ENCODE data around the gene HES4.

Gene HES4

DNA sequence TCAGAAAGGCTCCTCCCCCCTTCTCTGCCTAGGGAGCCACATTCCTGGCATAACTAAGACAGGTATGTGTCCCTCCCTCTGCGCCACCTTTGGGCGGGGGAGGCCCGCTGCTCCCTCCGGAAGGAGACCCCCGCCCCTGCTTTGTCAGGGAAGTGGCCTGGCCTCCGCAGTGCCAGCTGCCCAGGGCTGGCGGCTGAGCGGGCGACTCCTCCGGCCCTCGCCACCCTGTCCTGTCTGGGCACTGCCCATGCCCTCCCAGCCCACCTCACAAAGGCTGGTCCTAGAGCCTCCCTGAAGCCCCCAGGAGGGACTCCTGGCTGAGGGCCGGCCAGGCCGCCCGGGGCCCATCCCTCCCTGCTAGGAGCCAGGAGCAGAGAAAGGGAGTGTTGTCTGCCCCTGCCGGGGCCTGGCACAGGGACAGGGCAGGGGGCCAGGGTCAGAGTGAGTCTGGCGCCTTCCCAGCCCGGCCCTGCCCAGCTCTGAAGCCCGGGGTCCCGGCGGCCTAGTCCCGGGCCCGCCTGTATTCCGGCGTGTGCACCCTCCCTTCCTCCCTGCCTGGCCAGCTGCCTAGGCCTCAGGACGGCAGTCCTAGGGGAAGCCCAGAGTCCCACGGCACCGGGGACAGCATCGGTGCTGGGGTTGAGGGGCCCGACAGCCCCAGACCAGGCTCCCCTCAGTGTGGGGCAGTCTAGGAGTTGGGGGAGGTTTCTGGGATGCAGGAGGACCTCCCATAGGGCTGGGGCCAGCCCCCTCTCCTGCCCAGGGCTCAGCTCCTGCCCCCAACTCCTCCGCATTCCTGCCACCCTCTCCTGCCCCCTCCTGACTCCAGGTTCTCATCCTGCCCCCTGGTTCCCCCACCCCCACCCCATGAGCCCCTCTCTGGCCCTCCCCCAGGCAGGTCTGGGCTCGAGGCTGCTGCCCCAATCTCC, 25.1 kb upstream of the HES4 start:
- H3K27ac ChIP-seq = no peak overlapping the region
- TF ChIP-seq, protein P1, sequence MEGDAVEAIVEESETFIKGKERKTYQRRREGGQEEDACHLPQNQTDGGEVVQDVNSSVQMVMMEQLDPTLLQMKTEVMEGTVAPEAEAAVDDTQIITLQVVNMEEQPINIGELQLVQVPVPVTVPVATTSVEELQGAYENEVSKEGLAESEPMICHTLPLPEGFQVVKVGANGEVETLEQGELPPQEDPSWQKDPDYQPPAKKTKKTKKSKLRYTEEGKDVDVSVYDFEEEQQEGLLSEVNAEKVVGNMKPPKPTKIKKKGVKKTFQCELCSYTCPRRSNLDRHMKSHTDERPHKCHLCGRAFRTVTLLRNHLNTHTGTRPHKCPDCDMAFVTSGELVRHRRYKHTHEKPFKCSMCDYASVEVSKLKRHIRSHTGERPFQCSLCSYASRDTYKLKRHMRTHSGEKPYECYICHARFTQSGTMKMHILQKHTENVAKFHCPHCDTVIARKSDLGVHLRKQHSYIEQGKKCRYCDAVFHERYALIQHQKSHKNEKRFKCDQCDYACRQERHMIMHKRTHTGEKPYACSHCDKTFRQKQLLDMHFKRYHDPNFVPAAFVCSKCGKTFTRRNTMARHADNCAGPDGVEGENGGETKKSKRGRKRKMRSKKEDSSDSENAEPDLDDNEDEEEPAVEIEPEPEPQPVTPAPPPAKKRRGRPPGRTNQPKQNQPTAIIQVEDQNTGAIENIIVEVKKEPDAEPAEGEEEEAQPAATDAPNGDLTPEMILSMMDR (conservative IDR thresholded peaks at IDR 0.05) = no peak
- TF ChIP-seq ZFX (IDR thresholded peaks at IDR 0.05) = no peak

DNA sequence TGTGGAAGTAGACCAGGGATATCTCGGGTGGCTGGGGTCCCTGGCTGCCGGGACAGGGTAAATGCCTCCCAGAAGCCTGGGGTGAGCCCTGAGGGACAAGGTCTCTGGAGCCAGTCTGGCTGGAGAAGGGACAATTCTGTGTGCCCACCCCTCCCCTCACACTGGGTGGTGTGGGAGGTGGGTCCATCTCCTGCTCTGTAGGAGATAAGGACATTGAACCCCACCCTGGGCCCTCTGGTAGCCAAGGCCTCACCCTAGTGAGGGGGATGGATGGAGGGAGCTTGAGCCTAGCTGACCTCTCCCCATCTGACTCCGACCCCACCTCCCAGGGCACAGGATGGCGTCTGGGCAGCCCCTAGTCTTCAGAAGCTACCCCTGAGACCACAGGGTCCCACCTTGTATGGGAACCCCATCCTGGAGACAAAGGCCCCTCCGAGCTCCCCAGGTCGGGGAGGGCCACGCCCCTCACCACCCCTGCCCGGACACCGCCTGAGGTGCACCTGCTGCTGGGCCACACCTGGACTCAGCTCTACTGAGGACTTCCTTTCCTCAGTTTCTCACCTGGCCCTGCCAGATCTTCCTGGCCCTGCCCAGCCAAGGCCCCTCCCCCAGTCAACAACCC, 24.4 kb upstream of the HES4 start:
- TF ChIP-seq, protein P1 (conservative IDR thresholded peaks at IDR 0.05) = no peak
- no peak for TF ChIP-seq ZFX (IDR thresholded peaks at IDR 0.05)
- no peak overlapping the region for H3K27ac ChIP-seq

DNA sequence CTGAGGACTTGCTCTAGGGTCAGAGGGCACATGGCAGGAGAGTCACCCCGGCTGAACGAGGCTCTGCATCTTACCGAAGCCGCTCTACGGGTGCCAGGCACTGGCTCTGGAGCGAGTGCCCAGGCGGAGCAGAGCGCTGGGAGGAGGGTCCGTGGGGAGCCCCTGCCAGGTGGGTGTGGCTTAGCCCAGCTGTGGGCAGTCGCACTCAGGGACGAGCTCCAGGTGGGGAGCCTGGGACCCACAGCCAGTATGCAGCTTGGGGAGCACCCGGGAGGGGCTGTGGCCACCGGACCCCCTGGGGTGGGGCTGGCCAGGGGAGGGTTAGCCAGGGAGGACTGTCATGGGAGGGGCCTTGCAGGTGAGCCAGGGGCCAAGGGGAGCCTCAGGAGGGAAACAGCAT, 23.8 kb upstream of the HES4 start:
- no peak for TF ChIP-seq ZFX (IDR thresholded peaks at IDR 0.05)
- TF ChIP-seq, protein P1 (conservative IDR thresholded peaks at IDR 0.05) = no peak
- no peak overlapping the region for H3K27ac ChIP-seq

DNA sequence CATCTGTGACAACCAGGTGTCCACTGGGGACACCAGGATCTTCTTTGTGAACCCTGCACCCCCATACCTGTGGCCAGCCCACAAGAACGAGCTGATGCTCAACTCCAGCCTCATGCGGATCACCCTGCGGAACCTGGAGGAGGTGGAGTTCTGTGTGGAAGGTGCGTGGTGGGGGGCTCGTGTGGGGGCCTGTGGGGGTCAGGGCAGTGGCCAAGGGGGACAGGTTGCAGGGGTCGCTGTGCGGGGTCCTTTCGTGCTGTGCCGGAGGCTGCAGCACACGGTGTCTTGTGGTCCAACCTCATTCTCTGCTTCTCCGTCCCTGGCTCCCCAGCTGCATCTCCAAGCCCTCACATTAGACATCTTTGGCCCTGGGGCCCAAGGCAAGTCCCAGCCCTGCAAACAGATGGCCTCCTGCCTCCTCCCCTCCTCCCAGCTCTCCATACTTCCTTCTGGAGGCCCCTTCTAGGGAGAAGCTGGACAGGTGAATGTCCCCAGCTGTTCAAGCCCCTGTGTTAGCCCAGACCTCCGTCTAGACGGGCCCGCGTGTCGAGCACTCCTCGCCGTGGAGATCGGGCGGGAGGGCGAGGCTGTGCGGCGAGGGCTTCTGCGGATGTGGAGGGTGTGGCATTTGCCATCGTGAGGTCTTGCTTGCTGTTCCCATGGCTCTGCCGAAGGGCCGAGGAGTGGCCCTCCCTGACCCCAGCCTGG, 22.6 kb upstream of the HES4 start:
- H3K27ac ChIP-seq = no peak overlapping the region
- TF ChIP-seq ZFX (IDR thresholded peaks at IDR 0.05) = no peak
- TF ChIP-seq, protein P1 (conservative IDR thresholded peaks at IDR 0.05) = no peak

DNA sequence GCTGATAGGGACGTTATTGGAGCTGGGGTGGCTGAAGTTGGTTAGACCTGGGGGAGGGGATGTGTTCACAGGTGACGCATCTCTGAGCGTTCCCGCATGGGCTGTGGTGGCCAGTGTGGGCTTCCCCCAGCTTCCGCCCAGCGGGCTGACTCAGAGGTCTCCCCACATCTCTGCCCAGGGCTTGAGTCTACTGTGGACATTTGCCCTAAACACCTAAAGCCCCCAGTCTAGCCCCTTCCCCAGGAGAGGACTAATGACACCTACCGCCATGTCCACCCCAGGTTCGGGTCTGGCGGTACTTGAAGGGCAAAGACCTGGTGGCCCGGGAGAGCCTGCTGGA, 22.0 kb upstream of the HES4 start:
- peak overlapping the region; percentile 89; the same call in 1 of the 2 replicates for H3K27ac ChIP-seq
- TF ChIP-seq, protein P1 (conservative IDR thresholded peaks at IDR 0.05) = no peak
- TF ChIP-seq ZFX (IDR thresholded peaks at IDR 0.05) = no peak

DNA sequence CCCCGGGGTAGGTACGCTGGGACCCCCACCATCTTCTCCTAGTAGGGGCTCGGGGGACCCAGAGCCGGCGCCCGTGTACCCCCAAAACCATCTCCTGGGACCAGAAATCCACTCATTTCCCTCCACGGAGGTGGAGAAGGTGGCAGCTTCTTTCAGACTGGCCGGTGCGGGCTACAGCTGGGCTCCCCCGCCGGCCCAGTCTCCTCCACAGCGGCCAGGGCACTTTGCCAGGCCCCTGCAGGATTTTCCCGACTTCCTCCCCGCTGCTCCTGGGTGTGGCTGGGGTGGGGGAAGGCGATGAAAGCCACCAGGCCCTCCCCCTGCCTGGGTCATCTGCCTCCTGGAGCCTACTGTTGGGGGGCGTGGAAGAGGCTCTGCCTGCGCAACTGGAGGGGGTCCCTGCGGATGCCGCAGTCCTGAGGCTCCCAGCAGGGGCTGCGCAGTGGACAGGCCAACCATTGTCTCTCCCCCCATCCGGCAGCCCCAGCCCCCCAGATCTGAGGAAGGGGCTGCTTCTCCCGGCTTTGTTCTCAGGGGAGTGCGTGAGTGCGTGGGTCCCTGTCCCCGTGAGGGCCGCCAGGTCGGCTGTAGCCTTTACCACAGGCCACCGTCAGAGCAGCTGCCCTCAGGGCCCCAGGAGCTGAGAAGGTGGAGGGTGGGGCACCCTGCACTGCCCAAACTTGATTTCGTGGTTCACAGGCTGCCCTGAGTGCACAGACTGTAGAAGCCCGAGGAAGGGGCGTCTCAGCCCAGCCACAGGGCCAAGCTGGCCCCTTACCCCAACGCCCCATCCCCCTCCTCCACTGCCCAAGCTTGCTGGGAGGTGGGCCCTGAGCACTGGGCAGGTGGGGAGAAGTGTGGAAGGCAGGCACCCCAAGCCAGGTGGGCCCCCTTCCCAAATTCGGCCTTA, 21.4 kb upstream of the HES4 start:
- TF ChIP-seq, protein P1 (conservative IDR thresholded peaks at IDR 0.05) = no peak
- no peak for TF ChIP-seq ZFX (IDR thresholded peaks at IDR 0.05)
- peak overlapping the region; percentile 89 for H3K27ac ChIP-seq
